ENCODE results near the gene DENND10. TPM values are rescaled to one million over a fixed set of nuclear protein-coding genes. Genes with fewer than 3 reads are reported as not detected.

Gene DENND10, protein sequence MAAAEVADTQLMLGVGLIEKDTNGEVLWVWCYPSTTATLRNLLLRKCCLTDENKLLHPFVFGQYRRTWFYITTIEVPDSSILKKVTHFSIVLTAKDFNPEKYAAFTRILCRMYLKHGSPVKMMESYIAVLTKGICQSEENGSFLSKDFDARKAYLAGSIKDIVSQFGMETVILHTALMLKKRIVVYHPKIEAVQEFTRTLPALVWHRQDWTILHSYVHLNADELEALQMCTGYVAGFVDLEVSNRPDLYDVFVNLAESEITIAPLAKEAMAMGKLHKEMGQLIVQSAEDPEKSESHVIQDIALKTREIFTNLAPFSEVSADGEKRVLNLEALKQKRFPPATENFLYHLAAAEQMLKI
- total RNA-seq = 50.1 and 54.3 TPM in 2 replicates
- polyA plus RNA-seq = 33.3 and 39.1 TPM in 2 replicates
- polyA plus RNA-seq (2011; cell fraction: cytosol; rRNA removed) = 50.2 and 50.4 TPM in 2 replicates
- 52.5 and 54.6 TPM in 2 replicates for polyA plus RNA-seq (2011; cell fraction: nucleus; rRNA removed)
- 51.0 and 60.3 TPM in 2 replicates for polyA plus RNA-seq (2012)
- polyA minus RNA-seq = 69.2 and 79.0 TPM in 2 replicates
- polyA minus RNA-seq (2011; cell fraction: cytosol; rRNA and poly(A)+ RNA removed) = 11.4 TPM
- 16.6 and 19.5 TPM in 2 replicates for polyA minus RNA-seq (2011; cell fraction: nucleus; rRNA and poly(A)+ RNA removed)
- Bru-seq, nascent RNA = percentile 67 among the genes with signal in this experiment
- percentile 69 among the genes with signal in this experiment for BruChase-seq, experiment 1, labeled RNA remaining after a 6-hour chase
- percentile 66 among the genes with signal in this experiment for BruChase-seq, experiment 2, labeled RNA remaining after a 2-hour chase
- long read RNA-seq, transcript FAM45A-204 (2 exons, 992 nt) = minor isoform, 28 of 143 reads
- long read RNA-seq, transcript FAM45A-201 (9 exons, 1,648 nt) = major isoform, 46 of 143 reads
- long read RNA-seq, partial matches to known transcripts = 3 of 143 reads
- long read RNA-seq, other reads (novel, unspliced or antisense) = 66 of 143 reads

DNA sequence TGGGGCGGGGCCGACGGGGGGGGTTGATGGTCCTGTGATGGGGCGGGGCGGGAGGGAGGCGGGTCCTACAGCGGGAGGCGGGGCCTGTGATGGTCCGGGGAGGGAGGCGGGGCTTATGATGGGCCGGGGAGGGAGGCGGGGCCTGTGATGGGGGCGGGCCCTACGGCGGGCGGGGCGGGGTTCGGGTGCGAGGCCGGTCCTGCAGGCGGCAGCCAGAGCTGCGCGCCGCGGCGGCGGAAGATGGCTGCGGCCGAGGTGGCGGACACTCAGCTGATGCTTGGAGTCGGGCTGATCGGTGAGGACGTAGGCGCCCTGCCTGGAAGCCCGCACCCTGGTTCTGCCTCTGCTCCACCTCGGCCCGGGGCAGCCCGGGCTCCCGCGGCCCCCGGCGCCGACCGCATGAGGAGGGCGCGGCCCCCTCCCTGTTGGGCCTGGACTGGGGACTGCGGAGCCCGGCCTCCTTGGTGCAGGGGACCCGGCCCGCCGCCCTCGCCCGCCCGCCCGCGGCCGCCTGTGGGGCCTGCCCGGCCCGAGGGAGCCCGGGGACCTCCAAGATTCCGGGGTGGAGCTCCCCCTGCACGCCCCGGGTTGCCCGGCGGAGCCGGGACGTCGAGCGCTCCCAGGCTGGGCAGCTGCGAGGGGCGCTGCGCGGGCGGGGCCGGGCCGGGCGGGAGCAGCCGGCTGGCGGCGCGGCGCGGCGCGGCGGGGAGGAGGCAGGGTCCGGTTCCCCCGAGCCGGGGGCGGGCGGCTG, at the start of gene DENND10:
Gene DENND10, plus strand, starts transcription at position 211 of the 751 bp plus-strand sequence. Its CDS starts 30 bp downstream, at position 241.
- Histone ChIP-seq H3K9ac (replicated peaks; ENCODE audit: extremely low read depth, insufficient read depth, low read length) (peak within 1 kb of the TSS; percentile 48), H3K27ac (ENCODE audit: insufficient read depth, low read depth, low read length) (no peak within 1 kb of the TSS), H4K20me1 (replicated peaks; ENCODE audit: control insufficient read depth, extremely low read depth, insufficient read depth, low read length) (no peaks in the 10 kb centered on the region), H3K9me1 (replicated peaks; ENCODE audit: control insufficient read depth, extremely low read depth, insufficient read depth, low read length) (no peaks in the 10 kb centered on the region), H3K4me1 (ENCODE audit: control insufficient read depth, extremely low read depth, insufficient read depth, low read length) (peaks cover 22% of the 10 kb centered on the region), H3K9me3 (replicated peaks; ENCODE audit: control insufficient read depth, insufficient read depth, low read length) (no peaks in the 10 kb centered on the region), H3K4me3 (replicated peaks in 1 of 3; ENCODE audit: insufficient read depth in 1 of 3, low read depth in 1 of 3, low read length in 3 of 3) (peak within 1 kb of the TSS; percentile 30 to 72 (median 40)), H3K79me2 (ENCODE audit: control insufficient read depth, insufficient read depth, low read length) (peaks cover 16% of the 10 kb centered on the region), H3K27me3 (ENCODE audit: control insufficient read depth in 2 of 2, insufficient read depth in 2 of 2, low read length in 2 of 2) (no peaks in the 10 kb centered on the region), H2AFZ (ENCODE audit: low read depth, low read length) (peak within 1 kb of the TSS; percentile 86), H3K36me3 (ENCODE audit: control insufficient read depth in 2 of 2, extremely low read depth in 1 of 2, insufficient read depth in 2 of 2, low read length in 2 of 2) (no peaks in the 10 kb centered on the region), H3K4me2 (ENCODE audit: insufficient read depth, low read length) (peak within 1 kb of the TSS; percentile 39)
- POLR2A ChIA-PET = interaction anchor here (0.7 to 1.2 kb wide), 3 partner anchors 15 to 769 kb away, joined by 4 to 5 read pairs (median 5); partner anchors contain the start of gene MCMBP
- dilution Hi-C loops (cut with MboI; ENCODE audit: extremely low pct_ligation_motif_present, low sequenced_read_pairs) (no loop called here), intact Hi-C loops (cut with micrococcal nuclease) (loop anchor here (1.0 to 10.0 kb wide), 4 partner anchors 24 to 551 kb away; partner anchors contain the start of genes BAG3, EIF3A, NANOS1 and SFXN4)
- FAIRE-seq (peak; percentile 38), DNase-seq (ENCODE audit: low read depth, low spot score) (peak; percentile 76)
- CTCF ChIA-PET = interaction anchor here (0.6 to 1.2 kb wide), 5 partner anchors 10 to 439 kb away, joined by 3 to 4 read pairs (median 3); partner anchors contain the start of gene RGS10
- TF ChIP-seq POLR2AphosphoS5 (IDR thresholded peaks at IDR 0.05; ENCODE audit: insufficient read depth, low read depth, low read length) (peak; percentile 88), GATA2 (IDR thresholded peaks at IDR 0.05; ENCODE audit: insufficient read depth, insufficient read length, low read depth, low read length) (no peak), POLR2A (IDR thresholded peaks at IDR 0.05; ENCODE audit: low read depth, low read length) (peak; percentile 90)
- TF ChIP-seq, protein P1, sequence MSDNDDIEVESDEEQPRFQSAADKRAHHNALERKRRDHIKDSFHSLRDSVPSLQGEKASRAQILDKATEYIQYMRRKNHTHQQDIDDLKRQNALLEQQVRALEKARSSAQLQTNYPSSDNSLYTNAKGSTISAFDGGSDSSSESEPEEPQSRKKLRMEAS (IDR thresholded peaks at IDR 0.05; ENCODE audit: insufficient read depth, insufficient read length) = no peak
- BruUV-seq (replicated peaks) = no TSS peak
